ENCODE data around the gene LGR6.
A peak's percentile ranks its signal among the peaks of the same experiment; 100 is the strongest.
"Not testable (repeated sequence)": the region's sequence is repeated elsewhere in the genome, so short reads cannot be mapped to it uniquely, and the experiment has no call there.

Gene LGR6

GRCh38 chr1:202193614-202194327, at the start of gene LGR6:
TSS of gene LGR6 (plus strand) at chr1:202193799. CDS start at chr1:202193990, 191 bp downstream.
- no peak for TF ChIP-seq CTCF (IDR thresholded peaks at IDR 0.05; ENCODE audit: low read depth, low read length)
- H3K4me3 ChIP-seq (ENCODE audit: low read depth, low read length) = no peak within 1 kb of the TSS

GRCh38 chr1:202144402-202145067, 49.1 kb upstream of the LGR6 start, which contains the start of gene ARL8A:
TSS of gene ARL8A (minus strand) at chr1:202144737. CDS start at chr1:202144572, 165 bp downstream.
- H3K4me3 ChIP-seq (ENCODE audit: low read depth, low read length) = peak within 1 kb of the TSS; percentile 91
- TF ChIP-seq CTCF (IDR thresholded peaks at IDR 0.05; ENCODE audit: low read depth, low read length) = no peak

GRCh38 chr1:202145068-202145743, 48.4 kb upstream of the LGR6 start:
- peak overlapping the region; percentile 91 for H3K4me3 ChIP-seq (ENCODE audit: low read depth, low read length)
- TF ChIP-seq CTCF (IDR thresholded peaks at IDR 0.05; ENCODE audit: low read depth, low read length) = no peak

GRCh38 chr1:202145744-202146140, 47.9 kb upstream of the LGR6 start:
- not testable (repeated sequence) for H3K4me3 ChIP-seq (ENCODE audit: low read depth, low read length)

GRCh38 chr1:202146279-202146678, 47.3 kb upstream of the LGR6 start:
- no peak for TF ChIP-seq CTCF (IDR thresholded peaks at IDR 0.05; ENCODE audit: low read depth, low read length)
- no peak overlapping the region for H3K4me3 ChIP-seq (ENCODE audit: low read depth, low read length)

- TF ChIP-seq CTCF (IDR thresholded peaks at IDR 0.05; ENCODE audit: low read depth, low read length) = no peak
- no peak overlapping the region for H3K4me3 ChIP-seq (ENCODE audit: low read depth, low read length)
These were observed 46.6 kb upstream of the LGR6 start for GRCh38 chr1:202146993-202147392.

GRCh38 chr1:202148391-202148790, 45.2 kb upstream of the LGR6 start:
- H3K4me3 ChIP-seq (ENCODE audit: low read depth, low read length) = no peak overlapping the region
- no peak for TF ChIP-seq CTCF (IDR thresholded peaks at IDR 0.05; ENCODE audit: low read depth, low read length)

Data from WI38 (cell line).